HG03469 (cell line): ENCODE results near the gene KCNT2.

Experiments used
- ATAC-seq: cut with Tn5 transposase; IDR thresholded peaks from one replicate; pipeline ENCODE4 v1.9.1; 2021; ENCODE audit warnings: mild to moderate bottlenecking, moderate library complexity, moderate number of reproducible peaks; ENCODE audit not compliant: unreplicated experiment

Gene KCNT2

DNA sequence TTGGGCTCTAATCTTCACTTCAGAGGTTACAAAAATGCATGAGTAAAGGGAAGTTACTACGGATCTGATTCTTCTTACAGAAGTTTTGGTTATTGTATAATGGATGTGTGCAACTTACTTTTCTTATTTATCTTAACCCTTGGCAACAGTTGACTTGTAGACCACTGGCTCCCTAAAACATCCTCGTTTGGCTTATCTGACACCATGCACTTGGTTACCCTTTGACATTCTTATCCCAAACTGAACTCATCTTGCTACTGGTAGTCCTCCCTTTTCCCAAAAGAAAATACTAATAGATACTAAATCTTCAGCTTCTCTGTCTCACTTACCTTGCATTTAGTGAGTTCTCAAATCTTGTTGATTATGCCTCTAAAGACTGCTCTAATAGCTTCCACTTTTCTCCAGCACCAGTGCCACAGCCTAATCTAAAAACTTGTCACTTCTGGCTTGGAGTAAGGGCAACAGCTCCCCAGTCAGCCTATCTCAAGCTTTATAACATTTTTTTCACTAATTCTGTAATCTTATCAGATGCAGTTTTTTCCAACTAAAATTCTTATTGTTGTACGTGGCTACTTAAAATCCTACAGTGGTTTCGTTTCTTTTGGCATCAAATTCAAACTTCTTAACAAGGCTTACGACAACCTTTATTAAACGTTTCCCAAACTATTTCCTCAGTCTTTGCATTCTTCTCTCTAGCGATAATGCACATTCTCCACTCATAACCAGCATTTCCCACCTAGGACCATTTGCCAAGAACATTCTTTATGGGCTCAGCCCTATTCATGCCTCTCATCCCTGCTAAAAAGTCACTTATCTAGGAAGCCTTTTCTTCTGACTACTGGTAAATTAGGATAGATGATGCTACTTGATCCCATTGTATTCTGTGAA lies 204.2 kb downstream of the KCNT2 start:
- no peak for ATAC-seq

GRCh38 chr1:196401891-196402290 lies 206.3 kb downstream of the KCNT2 start:
- no peak for ATAC-seq

DNA sequence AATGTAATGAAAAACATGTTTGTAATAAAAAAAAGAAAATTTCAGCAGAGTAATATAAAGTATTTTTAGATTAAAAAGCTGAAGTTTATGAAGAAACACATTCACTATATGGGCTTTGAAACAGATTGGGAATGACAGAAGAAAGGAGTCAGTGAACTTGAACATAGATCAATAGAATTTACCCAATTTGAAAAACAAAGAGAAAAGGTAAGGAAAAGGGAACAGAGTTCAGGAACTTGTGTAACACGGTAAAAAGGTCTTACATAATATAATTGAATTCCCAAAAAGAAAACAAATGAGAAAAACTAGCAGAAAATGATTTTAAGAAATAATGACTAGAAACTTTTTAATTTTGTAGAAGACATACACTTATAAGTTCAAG lies 206.8 kb downstream of the KCNT2 start:
- no peak for ATAC-seq

- no peak for ATAC-seq
Measured at GRCh38 chr1:196400478-196401451, 207.5 kb downstream of the KCNT2 start.

DNA sequence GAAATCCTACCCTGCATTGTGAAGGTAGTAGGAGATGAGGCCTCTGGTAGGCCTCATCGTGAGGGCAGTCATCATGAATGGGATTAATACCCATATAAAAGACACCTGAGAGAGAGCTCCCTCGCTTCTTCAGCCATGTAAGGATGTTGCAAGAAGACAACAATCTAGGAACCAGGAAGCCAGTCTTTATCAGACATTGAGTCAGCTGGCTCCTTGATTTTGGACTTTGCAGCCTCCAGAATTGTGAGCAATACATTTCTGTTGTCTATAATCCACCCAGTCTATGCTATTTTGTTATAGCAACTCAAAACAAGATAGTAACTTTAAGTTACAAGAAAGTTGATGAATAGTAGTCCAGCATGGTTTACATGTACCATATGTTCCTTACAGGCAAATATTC lies 208.5 kb downstream of the KCNT2 start:
- no peak for ATAC-seq

- ATAC-seq, result no peak
Measured at GRCh38 chr1:196393742-196394141, 214.5 kb downstream of the KCNT2 start.

DNA sequence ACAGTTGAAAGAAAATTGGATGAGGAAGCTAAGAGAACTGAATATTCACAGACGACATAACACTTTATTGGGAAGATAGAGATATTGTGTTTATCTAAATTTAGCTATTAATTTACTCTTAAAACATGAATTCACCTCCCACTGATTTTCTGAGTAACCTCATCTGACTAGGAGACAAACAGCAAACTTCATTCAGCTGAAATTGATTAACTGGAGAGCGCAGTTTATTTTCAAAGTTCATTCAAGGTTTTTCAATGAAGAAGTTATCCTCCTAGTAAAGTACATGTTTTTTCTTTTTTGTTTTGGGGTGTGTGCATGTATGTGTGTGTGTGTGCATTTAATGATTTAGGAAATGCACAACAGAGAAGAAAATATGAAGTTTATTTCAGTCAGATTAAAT lies 215.0 kb downstream of the KCNT2 start:
- no peak for ATAC-seq

GRCh38 chr1:196387766-196388165 lies 220.5 kb downstream of the KCNT2 start:
- no peak for ATAC-seq

DNA sequence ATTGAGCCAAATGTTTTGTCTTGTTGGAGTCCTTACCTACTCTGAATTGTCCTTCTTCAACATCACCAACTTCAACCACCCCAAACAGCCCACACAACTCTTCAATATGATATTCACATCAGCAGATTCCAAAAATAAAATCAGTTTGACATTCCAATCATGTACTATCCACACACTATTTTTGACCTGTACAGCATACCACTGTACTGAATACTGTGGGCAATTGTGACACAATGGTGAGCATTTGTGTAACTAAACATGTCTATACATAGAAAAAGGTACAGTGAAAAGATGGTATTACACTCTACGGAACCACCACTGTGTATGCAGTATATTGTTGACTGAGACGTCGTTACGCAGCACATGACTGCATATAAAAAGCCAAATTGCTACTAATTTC lies 223.1 kb downstream of the KCNT2 start:
- ATAC-seq, result no peak

- no peak for ATAC-seq
Measured at GRCh38 chr1:196382383-196382782, 225.9 kb downstream of the KCNT2 start.

GRCh38 chr1:196381544-196381943 lies 226.7 kb downstream of the KCNT2 start:
- ATAC-seq, result no peak

DNA sequence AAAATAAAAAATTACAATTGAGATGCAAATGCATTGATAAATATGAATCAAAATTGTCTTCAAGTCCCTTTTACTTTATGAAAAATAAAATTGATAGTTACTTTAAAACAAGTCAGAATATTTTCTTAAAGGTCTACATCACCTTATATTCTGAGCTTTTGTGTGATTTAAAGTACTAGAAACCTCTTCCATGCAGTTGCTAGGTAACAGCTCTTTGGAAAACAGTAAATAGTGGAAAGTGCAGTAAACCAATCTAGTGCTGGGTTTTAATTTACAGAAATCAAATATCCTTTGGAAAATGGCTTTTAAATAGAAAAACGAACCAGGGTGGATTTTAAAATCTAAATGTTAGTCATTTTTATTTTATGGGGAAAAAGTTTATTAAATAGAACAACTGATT lies 227.9 kb downstream of the KCNT2 start:
- ATAC-seq, result no peak

- ATAC-seq, result no peak
Measured at GRCh38 chr1:196377811-196378210, 230.4 kb downstream of the KCNT2 start.

DNA sequence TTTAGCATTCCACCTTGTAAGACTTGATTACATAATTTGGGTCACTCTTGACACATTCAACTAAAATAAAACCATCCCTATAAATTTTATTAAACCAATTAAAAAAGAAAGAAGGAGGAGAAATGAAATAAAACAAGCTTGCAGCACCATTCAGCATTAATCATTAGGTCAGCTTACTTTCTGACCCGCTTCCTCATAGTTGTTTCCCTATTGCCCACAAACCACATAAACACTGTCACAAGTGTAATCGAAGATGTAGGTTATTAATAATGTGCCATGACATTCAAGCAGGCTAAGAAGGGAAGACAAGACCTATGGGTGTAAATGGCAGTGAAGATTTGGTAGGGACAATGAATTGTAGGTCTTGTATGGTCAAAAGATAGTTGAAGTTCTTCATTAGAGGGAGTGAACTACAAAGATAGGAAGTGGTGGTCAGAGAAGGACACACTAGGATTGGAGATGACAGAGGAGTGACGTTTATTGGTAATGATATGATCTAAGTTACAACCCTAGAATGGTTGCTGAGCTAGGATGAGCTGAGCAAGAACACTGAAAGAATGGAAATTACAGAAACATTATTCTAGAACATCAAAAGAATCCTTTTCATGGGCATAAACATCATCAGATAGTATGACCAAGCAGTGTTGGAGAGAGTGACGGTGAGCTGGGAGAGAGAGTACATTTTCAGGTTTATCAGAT lies 231.5 kb downstream of the KCNT2 start:
- no peak for ATAC-seq

DNA sequence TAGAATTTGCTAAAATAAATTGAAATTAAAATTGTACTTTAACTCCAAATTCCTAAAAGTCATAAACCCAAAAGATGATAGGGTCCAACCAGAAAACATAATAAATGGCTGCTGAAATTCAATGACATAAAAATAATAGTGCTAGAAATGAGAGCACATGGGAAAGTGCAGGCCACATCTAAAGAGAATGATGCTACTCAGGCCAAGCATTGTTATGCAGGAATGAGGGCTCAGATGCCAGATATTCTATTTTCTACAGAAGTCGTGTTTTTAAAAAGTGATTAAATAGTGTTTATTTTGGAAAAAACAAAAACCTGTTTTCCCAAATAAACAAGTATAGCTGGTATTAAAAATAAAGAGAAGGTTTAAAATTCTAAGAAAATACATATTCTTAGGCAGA lies 234.4 kb downstream of the KCNT2 start:
- ATAC-seq, result no peak

DNA sequence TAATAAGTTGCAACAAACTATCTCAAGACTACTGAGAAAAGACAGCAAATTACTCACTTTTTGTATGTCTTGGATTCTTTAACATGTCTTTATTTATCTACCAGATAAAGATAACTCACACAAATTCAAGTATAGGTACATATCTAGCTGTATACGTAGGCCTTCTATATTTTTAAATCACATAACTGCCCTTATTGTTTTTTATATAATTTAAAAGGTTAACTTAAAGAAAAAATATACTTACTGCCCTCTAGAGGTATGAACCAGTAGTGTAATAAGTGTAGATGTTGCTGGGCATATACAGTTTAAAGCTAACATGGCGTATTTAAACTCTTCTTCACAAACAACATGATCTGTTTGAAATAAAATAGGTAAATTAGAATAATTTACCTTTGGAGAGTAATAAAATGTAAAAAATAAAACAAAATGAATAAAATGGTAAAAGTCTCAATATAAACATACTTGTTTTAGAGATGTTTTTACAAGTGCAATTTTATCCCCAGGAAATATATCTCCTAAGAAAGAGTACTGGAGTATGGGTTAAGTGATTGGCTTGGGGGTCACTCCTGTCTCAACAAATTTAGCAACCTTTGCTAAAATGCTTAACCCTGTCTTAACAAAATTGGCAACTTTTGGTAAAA lies 235.2 kb downstream of the KCNT2 start:
- peak; percentile 71 for ATAC-seq

DNA sequence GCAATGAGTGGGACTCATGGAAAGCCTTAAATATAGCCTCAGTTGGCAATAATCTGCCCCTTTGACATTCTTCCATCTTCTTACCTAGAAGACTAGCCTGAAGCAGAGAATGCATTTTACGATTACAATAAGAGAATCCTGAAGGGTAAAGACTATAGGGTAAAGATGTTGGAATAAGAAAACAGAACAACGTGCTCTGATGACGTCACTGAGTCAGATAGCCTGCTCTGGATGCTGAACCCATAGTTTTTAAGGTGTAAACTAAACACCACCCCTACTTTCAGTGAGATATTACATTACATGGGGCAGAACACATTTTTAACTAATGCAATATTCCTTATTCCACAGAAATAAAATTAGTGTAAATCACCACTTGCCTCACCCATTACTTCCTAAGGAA lies 240.4 kb downstream of the KCNT2 start:
- no peak for ATAC-seq

- no peak for ATAC-seq
Measured at GRCh38 chr1:196366817-196367495, 241.3 kb downstream of the KCNT2 start.

- ATAC-seq, result no peak
Measured at GRCh38 chr1:196361112-196361714, 247.0 kb downstream of the KCNT2 start.

DNA sequence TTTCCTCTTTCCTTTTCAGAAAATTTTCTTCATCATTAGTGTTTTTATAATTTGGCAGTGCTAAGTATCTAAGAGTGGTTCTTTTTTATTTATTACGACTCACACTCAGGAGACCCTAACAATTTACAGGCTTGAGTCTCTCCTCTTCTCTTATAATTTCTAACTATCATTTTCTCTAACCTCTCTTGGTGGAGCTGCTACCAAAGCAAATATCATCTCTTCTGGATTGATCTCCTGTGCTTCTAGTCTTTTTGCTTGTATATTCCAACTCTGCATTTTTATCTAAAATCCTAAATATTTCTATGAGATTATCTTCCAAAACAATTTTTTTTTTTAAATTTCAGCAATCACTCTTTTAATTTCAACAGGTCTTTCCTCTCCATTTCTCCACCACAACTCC lies 250.3 kb downstream of the KCNT2 start:
- no peak for ATAC-seq
